K562 (cell line): Measurements from ENCODE around the gene USHBP1. TPM values are rescaled to one million over a fixed set of nuclear protein-coding genes. Genes with fewer than 3 reads are reported as not detected.
A peak's percentile ranks its signal among the peaks of the same experiment; 100 is the strongest.

Experiments used
- CHD1 ChIP-seq: fragments of 200-600 bp; sonication (generic); IDR thresholded peaks from one replicate; pipeline ENCODE4 v1.6.1; 2012; ENCODE audit warnings: mild to moderate bottlenecking, moderate library complexity, low read length, inconsistent platforms
- DPF2 ChIP-seq: fragments of 450-650 bp; IDR thresholded peaks from 2 replicates; pipeline ENCODE4 v1.6.1; 2016
- ELK1 ChIP-seq: sonication (generic); formaldehyde crosslinking; IDR thresholded peaks from 2 replicates; pipeline ENCODE4 v1.8.1; 2022; ENCODE audit warnings: missing genetic modification reagents
- ETS1 ChIP-seq: conservative IDR thresholded peaks from 2 replicates; pipeline ENCODE4 v1.6.1; 2011; ENCODE audit warnings: low read depth, mild to moderate bottlenecking, low read length; ENCODE audit not compliant: control insufficient read depth
- GABPB1 ChIP-seq: sonication (generic); formaldehyde crosslinking; IDR thresholded peaks from 2 replicates; pipeline ENCODE4 v1.8.0; 2022; ENCODE audit warnings: mild to moderate bottlenecking, missing genetic modification reagents
- HDAC8 ChIP-seq: fragments of 450-650 bp; IDR thresholded peaks from 2 replicates; pipeline ENCODE4 v1.6.1; 2016; ENCODE audit warnings: mild to moderate bottlenecking, missing genetic modification characterization, moderate library complexity, missing compliant biosample characterization
- HOMEZ ChIP-seq: fragments of 250-450 bp; sonication (Bioruptor Pico); IDR thresholded peaks from 2 replicates; pipeline ENCODE4 v1.4.0; 2020; ENCODE audit warnings: mild to moderate bottlenecking, moderate library complexity
- IRF9 ChIP-seq: fragments of 450-650 bp; IDR thresholded peaks from 2 replicates; pipeline ENCODE4 v1.6.1; 2016; ENCODE audit warnings: missing biosample characterization, missing genetic modification characterization
- JUNB ChIP-seq: fragments of 450-650 bp; formaldehyde crosslinking; conservative IDR thresholded peaks from 2 replicates; pipeline ENCODE4 v1.4.0; 2020; ENCODE audit warnings: mild to moderate bottlenecking
- LARP7 ChIP-seq: fragments of 450-650 bp; IDR thresholded peaks from 2 replicates; pipeline ENCODE4 v1.6.1; 2016
- RBM39 ChIP-seq: fragments of 200-400 bp; formaldehyde crosslinking; optimal IDR thresholded peaks from 2 replicates; pipeline ENCODE3; 2018; ENCODE audit warnings: low read depth, low read length
- TAL1 ChIP-seq: fragments of 450-650 bp; IDR thresholded peaks from 2 replicates; pipeline ENCODE4 v1.6.1; 2016; ENCODE audit warnings: mild to moderate bottlenecking
- TBP ChIP-seq: optimal IDR thresholded peaks from 2 replicates; pipeline ENCODE3; 2011; ENCODE audit warnings: low read depth, low read length, improper control_type of control experiment
- USF1 ChIP-seq: sonication (generic); formaldehyde crosslinking; IDR thresholded peaks from 2 replicates; pipeline ENCODE4 v1.9.0; 2022; ENCODE audit warnings: mild to moderate bottlenecking, missing genetic modification reagents
- polyA plus RNA-seq, 8 experiments: library from polyadenylated mRNA; depleted of rRNA in 4 of 8; stranded (reverse) in 5 of 8; unstranded in 3 of 8; fragments of >200 nt; fragmentation: Nextera tagmentation in 2 of 8; fragmentation: Illumina TruSeq in 1 of 8; extraction: Ambion mirVana in 2 of 8; extraction: Trizol in 1 of 8; gene quantifications; 2 replicates each; pipeline versions ENCODE4 v1.2.1 to v1.2.3, GENCODE V29; 2011 to 2014; ENCODE audit warnings: inconsistent platforms in 1 of 8, missing spikeins in 1 of 8
- total RNA-seq, 7 experiments: library from RNA; depleted of rRNA in 6 of 7; stranded (reverse); fragments of >200 nt in 6 of 7; fragmentation: Illumina TruSeq in 2 of 7; extraction: Trizol in 2 of 7; gene quantifications; 2 replicates each; pipeline versions ENCODE4 v1.2.1 to v1.2.3, GENCODE V29; 2011 to 2021; ENCODE audit warnings: low replicate concordance in 1 of 7
- TF ChIP-seq, protein P1 (sequence below): IDR thresholded peaks from 2 replicates; pipeline ENCODE4 v1.6.1; 2016; ENCODE audit warnings: missing genetic modification characterization, missing compliant biosample characterization
- TF ChIP-seq, protein P2 (sequence below): sonication (generic); formaldehyde crosslinking; IDR thresholded peaks from 2 replicates; pipeline ENCODE4 v1.8.1; 2023; ENCODE audit warnings: missing genetic modification reagents, mild to moderate bottlenecking, borderline replicate concordance

USHBP1 gene
- total and polyA plus RNA-seq, 9 of the 15 experiments (the other 6 are each of a cell fraction or from before 2014, with no cell fraction given), result 0.03 to 0.10 (median 0.05) TPM; not detected in 5

DNA sequence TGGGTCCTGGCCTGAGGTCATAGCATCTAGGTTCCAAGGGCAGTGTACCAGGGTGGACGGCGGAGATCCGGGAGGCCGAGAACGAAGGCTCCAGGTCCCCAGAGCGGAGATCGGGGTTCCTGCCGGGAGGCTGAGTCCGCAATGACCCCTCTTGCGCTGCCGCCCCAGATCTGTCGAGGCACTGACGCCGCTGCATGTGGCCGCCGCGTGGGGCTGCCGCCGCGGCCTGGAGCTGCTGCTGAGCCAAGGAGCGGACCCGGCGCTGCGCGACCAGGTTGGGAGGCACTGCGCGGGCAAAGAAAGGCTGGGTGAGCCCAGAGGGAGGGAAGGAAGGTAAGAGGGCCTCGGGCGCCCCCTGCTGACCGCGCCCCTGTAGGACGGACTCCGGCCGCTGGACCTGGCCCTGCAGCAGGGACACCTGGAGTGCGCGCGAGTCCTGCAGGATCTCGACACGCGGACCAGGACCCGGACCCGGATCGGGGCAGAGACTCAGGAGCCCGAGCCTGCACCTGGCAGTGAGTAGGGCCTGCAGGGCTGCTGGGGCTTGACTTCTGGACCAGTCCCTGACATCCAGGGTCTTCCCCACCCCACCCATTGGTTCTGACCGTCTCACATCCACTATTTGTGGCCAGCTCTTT, 18.1 kb upstream of the USHBP1 start (continued):
- TF ChIP-seq, protein P1, sequence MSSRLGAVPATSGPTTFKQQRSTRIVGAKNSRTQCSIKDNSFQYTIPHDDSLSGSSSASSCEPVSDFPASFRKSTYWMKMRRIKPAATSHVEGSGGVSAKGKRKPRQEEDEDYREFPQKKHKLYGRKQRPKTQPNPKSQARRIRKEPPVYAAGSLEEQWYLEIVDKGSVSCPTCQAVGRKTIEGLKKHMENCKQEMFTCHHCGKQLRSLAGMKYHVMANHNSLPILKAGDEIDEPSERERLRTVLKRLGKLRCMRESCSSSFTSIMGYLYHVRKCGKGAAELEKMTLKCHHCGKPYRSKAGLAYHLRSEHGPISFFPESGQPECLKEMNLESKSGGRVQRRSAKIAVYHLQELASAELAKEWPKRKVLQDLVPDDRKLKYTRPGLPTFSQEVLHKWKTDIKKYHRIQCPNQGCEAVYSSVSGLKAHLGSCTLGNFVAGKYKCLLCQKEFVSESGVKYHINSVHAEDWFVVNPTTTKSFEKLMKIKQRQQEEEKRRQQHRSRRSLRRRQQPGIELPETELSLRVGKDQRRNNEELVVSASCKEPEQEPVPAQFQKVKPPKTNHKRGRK (tag), result no peak
- TF ChIP-seq GABPB1 (CRISPR knock-in tag), result peak; percentile 64
- no peak for TF ChIP-seq HDAC8 (tag)
- no peak for TF ChIP-seq ELK1 (CRISPR knock-in tag)
- peak; percentile 39 for TF ChIP-seq TBP
- no peak for TF ChIP-seq RBM39
- TF ChIP-seq TAL1, result no peak
- no peak for TF ChIP-seq LARP7
- TF ChIP-seq IRF9 (tag), result no peak
- 0 out of 2 replicates have a peak, but pooled peaks have one; percentile 19 for TF ChIP-seq ETS1
- no peak for TF ChIP-seq CHD1
- TF ChIP-seq, protein P2, sequence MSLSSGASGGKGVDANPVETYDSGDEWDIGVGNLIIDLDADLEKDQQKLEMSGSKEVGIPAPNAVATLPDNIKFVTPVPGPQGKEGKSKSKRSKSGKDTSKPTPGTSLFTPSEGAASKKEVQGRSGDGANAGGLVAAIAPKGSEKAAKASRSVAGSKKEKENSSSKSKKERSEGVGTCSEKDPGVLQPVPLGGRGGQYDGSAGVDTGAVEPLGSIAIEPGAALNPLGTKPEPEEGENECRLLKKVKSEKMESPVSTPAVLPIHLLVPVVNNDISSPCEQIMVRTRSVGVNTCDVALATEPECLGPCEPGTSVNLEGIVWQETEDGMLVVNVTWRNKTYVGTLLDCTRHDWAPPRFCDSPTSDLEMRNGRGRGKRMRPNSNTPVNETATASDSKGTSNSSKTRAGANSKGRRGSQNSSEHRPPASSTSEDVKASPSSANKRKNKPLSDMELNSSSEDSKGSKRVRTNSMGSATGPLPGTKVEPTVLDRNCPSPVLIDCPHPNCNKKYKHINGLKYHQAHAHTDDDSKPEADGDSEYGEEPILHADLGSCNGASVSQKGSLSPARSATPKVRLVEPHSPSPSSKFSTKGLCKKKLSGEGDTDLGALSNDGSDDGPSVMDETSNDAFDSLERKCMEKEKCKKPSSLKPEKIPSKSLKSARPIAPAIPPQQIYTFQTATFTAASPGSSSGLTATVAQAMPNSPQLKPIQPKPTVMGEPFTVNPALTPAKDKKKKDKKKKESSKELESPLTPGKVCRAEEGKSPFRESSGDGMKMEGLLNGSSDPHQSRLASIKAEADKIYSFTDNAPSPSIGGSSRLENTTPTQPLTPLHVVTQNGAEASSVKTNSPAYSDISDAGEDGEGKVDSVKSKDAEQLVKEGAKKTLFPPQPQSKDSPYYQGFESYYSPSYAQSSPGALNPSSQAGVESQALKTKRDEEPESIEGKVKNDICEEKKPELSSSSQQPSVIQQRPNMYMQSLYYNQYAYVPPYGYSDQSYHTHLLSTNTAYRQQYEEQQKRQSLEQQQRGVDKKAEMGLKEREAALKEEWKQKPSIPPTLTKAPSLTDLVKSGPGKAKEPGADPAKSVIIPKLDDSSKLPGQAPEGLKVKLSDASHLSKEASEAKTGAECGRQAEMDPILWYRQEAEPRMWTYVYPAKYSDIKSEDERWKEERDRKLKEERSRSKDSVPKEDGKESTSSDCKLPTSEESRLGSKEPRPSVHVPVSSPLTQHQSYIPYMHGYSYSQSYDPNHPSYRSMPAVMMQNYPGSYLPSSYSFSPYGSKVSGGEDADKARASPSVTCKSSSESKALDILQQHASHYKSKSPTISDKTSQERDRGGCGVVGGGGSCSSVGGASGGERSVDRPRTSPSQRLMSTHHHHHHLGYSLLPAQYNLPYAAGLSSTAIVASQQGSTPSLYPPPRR (CRISPR knock-in tag), result no peak
- TF ChIP-seq HOMEZ (CRISPR knock-in tag), result no peak
- no peak for TF ChIP-seq DPF2
- TF ChIP-seq USF1 (CRISPR knock-in tag), result no peak
- no peak for TF ChIP-seq JUNB (CRISPR knock-in tag)
